Liver (tissue), 9 donors: Measurements from ENCODE around the gene ZNF266. TPM values are rescaled to one million over a fixed set of nuclear protein-coding genes. Genes with fewer than 3 reads are reported as not detected.

Experiments
- DNase-seq: peaks from one replicate; pipeline ENCODE4 v3.0.0-alpha.2; 2017; ENCODE audit warnings: low spot score
- H3K27ac ChIP-seq, 2 donors: one replicate each; pipeline ENCODE4 v1.7.0; 2013; ENCODE audit warnings: inconsistent platforms in 2 of 2, low read length in 2 of 2, control low read depth in 1 of 2, low read depth in 1 of 2, mild to moderate bottlenecking in 1 of 2
- H3K27me3 ChIP-seq, 4 donors: one replicate each; pipeline versions ENCODE4 v1.6.1 to v1.7.0; 2013; ENCODE audit warnings: low read length in 3 of 4, inconsistent platforms in 1 of 4, mild to moderate bottlenecking in 1 of 4, moderate library complexity in 1 of 4; ENCODE audit not compliant: control insufficient read depth in 4 of 4, insufficient read depth in 4 of 4
- H3K36me3 ChIP-seq, 4 donors: one replicate each; pipeline versions ENCODE4 v1.6.1 to v1.7.0; 2013; ENCODE audit warnings: low read length in 3 of 4, mild to moderate bottlenecking in 3 of 4, low read depth in 1 of 4, moderate library complexity in 1 of 4; ENCODE audit not compliant: control insufficient read depth in 4 of 4, insufficient read depth in 3 of 4
- H3K4me1 ChIP-seq, 4 donors: one replicate each; pipeline versions ENCODE4 v1.6.1 to v1.7.0; 2013; ENCODE audit warnings: low read length in 3 of 4, mild to moderate bottlenecking in 3 of 4, moderate library complexity in 1 of 4; ENCODE audit not compliant: control insufficient read depth in 4 of 4, insufficient read depth in 4 of 4
- H3K4me3 ChIP-seq, 3 donors: one replicate each; pipeline versions ENCODE4 v1.6.1 to v1.7.0; 2013; ENCODE audit warnings: low read length in 3 of 3, control low read depth in 1 of 3, low read depth in 1 of 3, mild to moderate bottlenecking in 1 of 3
- H3K9ac ChIP-seq, 2 donors: one replicate each; pipeline ENCODE4 v1.7.0; 2013; ENCODE audit warnings: low read length in 2 of 2, mild to moderate bottlenecking in 2 of 2, moderate library complexity in 2 of 2, control low read depth in 1 of 2, low read depth in 1 of 2
- H3K9me3 ChIP-seq, 4 donors: one replicate each; pipeline versions ENCODE4 v1.6.1 to v1.7.0; 2013; ENCODE audit warnings: low read length in 3 of 4; ENCODE audit not compliant: control insufficient read depth in 4 of 4
- ATF3 ChIP-seq: IDR thresholded peaks from 2 replicates; pipeline ENCODE4 v1.6.1; 2016; ENCODE audit warnings: antibody characterized with exemption
- CTCF ChIP-seq: fragments of 150-350 bp; IDR thresholded peaks from 2 replicates; pipeline ENCODE4 v1.5.1; 2017; ENCODE audit warnings: improper control_type of control experiment, low read depth, low read length; ENCODE audit not compliant: missing input control
- EGR1 ChIP-seq, 2 donors: IDR thresholded peaks; 2 replicates each; pipeline ENCODE4 v1.6.1; 2016 to 2018; ENCODE audit warnings: antibody characterized with exemption in 2 of 2, low read depth in 2 of 2
- FOXA2 ChIP-seq: IDR thresholded peaks from 2 replicates; pipeline ENCODE4 v1.6.1; 2016; ENCODE audit warnings: antibody characterized with exemption
- GABPA ChIP-seq, 2 donors: IDR thresholded peaks in 1 of 2; conservative IDR thresholded peaks in 1 of 2; 2 replicates each; pipeline ENCODE4 v1.6.1; 2016; ENCODE audit warnings: antibody characterized with exemption in 2 of 2, mild to moderate bottlenecking in 1 of 2, moderate library complexity in 1 of 2
- HNF4G ChIP-seq: IDR thresholded peaks from 2 replicates; pipeline ENCODE4 v1.6.1; 2016; ENCODE audit warnings: antibody characterized with exemption
- JUND ChIP-seq, 2 donors: IDR thresholded peaks; 2 replicates each; pipeline ENCODE4 v1.6.1; 2016; ENCODE audit warnings: antibody characterized with exemption in 2 of 2
- MAX ChIP-seq: IDR thresholded peaks from 2 replicates; pipeline ENCODE4 v1.6.1; 2016; ENCODE audit warnings: antibody characterized with exemption
- NR2F2 ChIP-seq: IDR thresholded peaks from 2 replicates; pipeline ENCODE4 v1.6.1; 2016; ENCODE audit warnings: antibody characterized with exemption
- RAD21 ChIP-seq, 2 donors: IDR thresholded peaks; 2 replicates each; pipeline ENCODE4 v1.6.1; 2016; ENCODE audit warnings: antibody characterized with exemption in 2 of 2, mild to moderate bottlenecking in 2 of 2
- REST ChIP-seq: IDR thresholded peaks from 2 replicates; pipeline ENCODE4 v1.6.1; 2016; ENCODE audit warnings: antibody characterized with exemption, mild to moderate bottlenecking
- RXRA ChIP-seq, 2 donors: IDR thresholded peaks; 2 replicates each; pipeline ENCODE4 v1.6.1; 2017 to 2018; ENCODE audit warnings: antibody characterized with exemption in 2 of 2, mild to moderate bottlenecking in 1 of 2
- SP1 ChIP-seq: IDR thresholded peaks from 2 replicates; pipeline ENCODE4 v1.6.1; 2018; ENCODE audit warnings: antibody characterized with exemption, mild to moderate bottlenecking
- YY1 ChIP-seq: IDR thresholded peaks from 2 replicates; pipeline ENCODE4 v1.6.1; 2016; ENCODE audit warnings: antibody characterized with exemption, mild to moderate bottlenecking
- ZBTB33 ChIP-seq: IDR thresholded peaks from 2 replicates; pipeline ENCODE4 v1.6.1; 2016; ENCODE audit warnings: antibody characterized with exemption
- WGBS: extraction: QIAGEN DNeasy Blood & Tissue Kit; methylation state at CpG from one replicate; pipeline ENCODE4 v1.1.7; 2013; 5-methylcytosine and 5-hydroxymethylcytosine counted together
- polyA plus RNA-seq, 2 donors: library from polyadenylated mRNA; stranded (reverse) in 1 of 2; unstranded in 1 of 2; fragments of 200-250 nt in 1 of 2; fragments of >200 nt in 1 of 2; fragmentation: Nextera tagmentation in 1 of 2; extraction: Ambion mirVana in 1 of 2; gene quantifications; one replicate each; pipeline versions ENCODE4 v1.2.1 to v1.2.3, GENCODE V29; 2013 to 2015
- total RNA-seq, 2 donors: library from RNA; depleted of rRNA; stranded (reverse); fragments of >200 nt; gene quantifications; one replicate each; pipeline ENCODE4 v1.2.3, GENCODE V29; 2014
- donor health status: healthy.
- donor health status: healthy.
- donor health status: healthy.
- donor health status: healthy.
- donor health status: healthy.

ZNF266 gene
- total and polyA plus RNA-seq, 4 donors = 3.2 to 14.1 (median 8.2) TPM

GRCh38 chr19:9461938-9462337, 26.6 kb upstream of the ZNF266 start:
- no peak for DNase-seq
- H3K9me3 ChIP-seq = peaks cover 13 to 62% (median 43%) of the 10 kb centered on the region in 4 donors
- H3K27me3 ChIP-seq = no peaks in the 10 kb centered on the region
- TF ChIP-seq NR2F2 = no peak
- TF ChIP-seq CTCF = no peak
- TF ChIP-seq RAD21 (IDR thresholded peaks at IDR 0.05) = no peak
- TF ChIP-seq ZBTB33 = no peak
- TF ChIP-seq ATF3 = no peak
- 72% methylated on average over 4 of the region's 4 CpGs for WGBS
- H3K36me3 ChIP-seq = no peaks in the 10 kb centered on the region
- H3K4me1 ChIP-seq = no peaks in the 10 kb centered on the region
- H3K9ac ChIP-seq = no peak overlapping the region
- H3K4me3 ChIP-seq = peak overlapping the region in 1 of 3 donors; percentile 13
- no peak overlapping the region for H3K27ac ChIP-seq

GRCh38 chr19:9456018-9456689, 20.8 kb upstream of the ZNF266 start:
- TF ChIP-seq HNF4G (no peak), ZBTB33 (no peak), NR2F2 (no peak), GABPA (IDR thresholded peaks at IDR 0.05 in 1 of 2, conservative IDR thresholded peaks at IDR 0.05 in 1 of 2) (no peak), SP1 (no peak), RAD21 (IDR thresholded peaks at IDR 0.05) (no peak), MAX (no peak), REST (no peak), CTCF (no peak), YY1 (no peak), JUND (IDR thresholded peaks at IDR 0.05) (no peak), EGR1 (IDR thresholded peaks at IDR 0.05; ENCODE audit: low read depth in 2 of 2) (no peak), ATF3 (no peak), FOXA2 (no peak), RXRA (IDR thresholded peaks at IDR 0.05) (no peak)
- Histone ChIP-seq H3K9me3 (peaks cover 9 to 44% (median 37%) of the 10 kb centered on the region in 4 donors), H3K27me3 (no peaks in the 10 kb centered on the region), H3K9ac (no peak overlapping the region), H3K4me3 (no peak overlapping the region), H3K27ac (no peak overlapping the region), H3K36me3 (no peaks in the 10 kb centered on the region), H3K4me1 (no peaks in the 10 kb centered on the region)
- WGBS = 65% methylated on average over 13 of the region's 13 CpGs
- no peak for DNase-seq
